Measurements from ENCODE around the gene MPZ. TPM values are rescaled to one million over a fixed set of nuclear protein-coding genes. Genes with fewer than 3 reads are reported as not detected.
A peak's percentile ranks its signal among the peaks of the same experiment; 100 is the strongest.

The MPZ gene
- polyA plus RNA-seq, 3 donors = 0.16 to 9.4 TPM; not detected in 1

DNA sequence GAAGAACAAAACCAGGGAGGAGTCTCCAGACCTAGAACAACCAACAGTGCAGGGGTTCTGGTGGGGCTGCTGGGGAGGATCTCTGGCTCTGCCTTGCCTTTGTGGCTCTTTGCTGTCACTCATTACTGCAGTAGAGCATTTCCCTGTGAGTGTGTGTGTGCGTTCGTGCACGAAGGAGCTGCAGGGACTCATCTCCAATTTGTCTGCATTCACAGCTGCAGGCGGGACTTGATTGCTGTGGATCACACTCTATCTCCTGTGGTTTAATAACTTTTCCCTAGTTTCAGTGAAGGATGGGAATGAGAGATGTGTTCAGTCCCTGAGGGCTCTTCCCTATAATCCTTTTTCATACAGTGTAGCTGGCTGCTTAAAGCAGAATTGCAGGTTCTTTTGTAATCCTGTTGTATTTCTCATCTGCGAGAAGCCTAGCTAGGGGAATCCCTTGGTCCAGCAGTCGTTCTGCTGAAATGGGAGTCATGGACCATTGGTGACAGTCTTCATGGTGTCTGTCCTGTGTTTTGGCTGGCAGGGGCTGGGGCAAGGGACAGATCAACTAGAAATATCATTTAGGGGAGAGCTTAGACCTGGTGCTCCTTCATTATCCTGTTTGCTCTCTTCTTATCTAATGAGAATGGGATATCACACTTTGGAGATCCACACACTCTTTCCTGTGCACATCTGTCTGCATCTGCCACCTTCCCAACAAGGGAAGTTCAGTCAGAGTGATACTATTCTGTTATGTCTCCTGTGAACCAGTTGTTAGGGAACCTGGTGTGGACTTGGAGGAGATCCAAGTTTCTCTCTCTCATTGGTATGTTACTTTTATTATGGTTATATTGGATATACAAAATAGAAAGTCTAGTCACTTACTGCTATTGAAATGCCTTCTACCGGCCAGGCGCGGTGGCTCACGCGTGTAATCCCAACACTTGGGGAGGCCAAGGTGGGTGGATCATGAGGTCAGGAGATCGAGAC lies 48.2 kb downstream of the MPZ start:
- H3K4me1 ChIP-seq (ENCODE audit: control insufficient read depth in 1 of 2, insufficient read depth in 2 of 2, low read length in 2 of 2) = peaks cover 8 to 10% of the 10 kb centered on the region in 2 donors
- H3K4me3 ChIP-seq (replicated peaks in 1 of 3; ENCODE audit: low read depth in 2 of 3, low read length in 3 of 3) = no peak overlapping the region
- peaks cover 16% of the 10 kb centered on the region for H3K4me1 Mint-ChIP-seq
- H3K4me2 ChIP-seq (replicated peaks; ENCODE audit: extremely low read depth, low read length, poor library complexity, severe bottlenecking) = no peak overlapping the region
- no peak overlapping the region for H3K9ac ChIP-seq (ENCODE audit: insufficient read depth, low read length, poor library complexity, severe bottlenecking)
- peaks cover 39 to 54% of the 10 kb centered on the region in 2 donors for H3K27me3 ChIP-seq (ENCODE audit: control insufficient read depth in 2 of 2, insufficient read depth in 2 of 2, low read length in 2 of 2)
- H4K20me1 ChIP-seq (ENCODE audit: insufficient read depth, low read length) = no peaks in the 10 kb centered on the region
- TF ChIP-seq, protein P1, sequence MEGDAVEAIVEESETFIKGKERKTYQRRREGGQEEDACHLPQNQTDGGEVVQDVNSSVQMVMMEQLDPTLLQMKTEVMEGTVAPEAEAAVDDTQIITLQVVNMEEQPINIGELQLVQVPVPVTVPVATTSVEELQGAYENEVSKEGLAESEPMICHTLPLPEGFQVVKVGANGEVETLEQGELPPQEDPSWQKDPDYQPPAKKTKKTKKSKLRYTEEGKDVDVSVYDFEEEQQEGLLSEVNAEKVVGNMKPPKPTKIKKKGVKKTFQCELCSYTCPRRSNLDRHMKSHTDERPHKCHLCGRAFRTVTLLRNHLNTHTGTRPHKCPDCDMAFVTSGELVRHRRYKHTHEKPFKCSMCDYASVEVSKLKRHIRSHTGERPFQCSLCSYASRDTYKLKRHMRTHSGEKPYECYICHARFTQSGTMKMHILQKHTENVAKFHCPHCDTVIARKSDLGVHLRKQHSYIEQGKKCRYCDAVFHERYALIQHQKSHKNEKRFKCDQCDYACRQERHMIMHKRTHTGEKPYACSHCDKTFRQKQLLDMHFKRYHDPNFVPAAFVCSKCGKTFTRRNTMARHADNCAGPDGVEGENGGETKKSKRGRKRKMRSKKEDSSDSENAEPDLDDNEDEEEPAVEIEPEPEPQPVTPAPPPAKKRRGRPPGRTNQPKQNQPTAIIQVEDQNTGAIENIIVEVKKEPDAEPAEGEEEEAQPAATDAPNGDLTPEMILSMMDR (IDR thresholded peaks at IDR 0.05) = no peak
- H3K79me2 ChIP-seq (ENCODE audit: insufficient read depth, low read length) = no peaks in the 10 kb centered on the region
- H3K27ac ChIP-seq (ENCODE audit: low read depth in 1 of 2, low read length in 2 of 2) = no peak overlapping the region
- peaks cover 52 to 58% (median 54%) of the 10 kb centered on the region in 3 donors for H3K27me3 Mint-ChIP-seq (ENCODE audit: low read depth in 3 of 3)
- no peak for DNase-seq
- 79% methylated on average over 2 of the region's 12 CpGs for WGBS (ENCODE audit: insufficient coverage)
- no peak overlapping the region for H3K27ac Mint-ChIP-seq
- H3K36me3 ChIP-seq (replicated peaks in 1 of 2; ENCODE audit: control insufficient read depth in 1 of 2, insufficient read depth in 2 of 2, low read length in 2 of 2) = no peaks in the 10 kb centered on the region
- H3K9me3 Mint-ChIP-seq = peaks cover 18 to 26% (median 20%) of the 10 kb centered on the region in 7 donors
- intact Hi-C loops (cut with micrococcal nuclease) = no loop called here
- H2AFZ ChIP-seq (ENCODE audit: insufficient read depth, low read depth, low read length, poor library complexity, severe bottlenecking) = no peak overlapping the region
- peaks cover 21 to 39% of the 10 kb centered on the region in 2 donors for H3K9me3 ChIP-seq (replicated peaks in 1 of 2; ENCODE audit: control insufficient read depth in 1 of 2, insufficient read depth in 1 of 2, low read length in 2 of 2)
- peaks cover 12 to 14% of the 10 kb centered on the region in 2 donors for H3K36me3 Mint-ChIP-seq
- no peak overlapping the region for H3K4me3 Mint-ChIP-seq

DNA sequence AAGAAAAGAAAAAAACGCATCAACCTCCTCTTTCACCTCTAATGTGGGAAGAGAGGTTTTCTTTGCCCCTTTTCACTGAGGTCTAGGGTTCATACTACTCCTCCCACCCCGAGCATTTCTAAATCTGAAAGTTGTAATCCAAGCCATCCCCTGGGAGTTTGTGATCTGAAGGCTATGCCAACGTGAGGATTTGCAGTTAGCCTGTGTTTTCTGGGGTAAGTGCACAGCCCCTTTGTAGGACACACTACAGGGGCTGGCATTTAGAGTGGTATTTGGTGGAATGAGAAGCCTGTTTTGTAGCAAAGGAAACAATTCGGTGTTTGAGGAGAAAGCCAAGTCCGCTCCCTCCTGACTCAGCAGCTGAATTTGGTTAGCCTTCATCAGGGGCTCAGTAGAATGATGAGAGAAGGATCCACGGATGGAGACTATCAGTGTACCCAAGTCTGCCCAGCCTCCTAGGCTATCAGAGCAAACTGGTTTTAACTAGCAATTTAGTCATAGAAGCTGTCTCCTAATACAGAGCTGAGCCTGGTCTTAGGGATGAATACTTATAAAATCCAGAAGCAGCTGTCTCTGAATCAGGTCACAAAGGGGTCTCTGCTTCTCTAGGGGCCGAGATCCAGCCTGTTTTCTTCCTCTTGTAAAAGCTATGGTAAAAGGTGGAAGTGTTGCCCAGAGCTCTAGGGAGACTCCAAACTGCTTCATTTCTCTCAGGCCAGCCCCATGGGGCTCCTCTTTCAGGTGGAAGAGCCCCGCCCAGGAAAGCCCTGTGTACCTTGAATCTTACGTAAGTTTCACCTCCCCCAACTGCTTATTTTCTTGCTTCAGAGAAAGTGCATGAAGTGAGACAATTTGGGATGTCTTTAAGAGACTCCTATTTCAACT lies 49.1 kb downstream of the MPZ start:
- Histone ChIP-seq H2AFZ (ENCODE audit: insufficient read depth, low read depth, low read length, poor library complexity, severe bottlenecking) (no peak overlapping the region), H3K27ac (ENCODE audit: low read depth in 1 of 2, low read length in 2 of 2) (no peak overlapping the region), H3K27me3 (ENCODE audit: control insufficient read depth in 2 of 2, insufficient read depth in 2 of 2, low read length in 2 of 2) (peaks cover 39 to 54% of the 10 kb centered on the region in 2 donors), H3K9ac (ENCODE audit: insufficient read depth, low read length, poor library complexity, severe bottlenecking) (no peak overlapping the region), H3K9me3 (replicated peaks in 1 of 2; ENCODE audit: control insufficient read depth in 1 of 2, insufficient read depth in 1 of 2, low read length in 2 of 2) (peaks cover 23 to 46% of the 10 kb centered on the region in 2 donors), H3K36me3 (replicated peaks in 1 of 2; ENCODE audit: control insufficient read depth in 1 of 2, insufficient read depth in 2 of 2, low read length in 2 of 2) (no peaks in the 10 kb centered on the region), H4K20me1 (ENCODE audit: insufficient read depth, low read length) (no peaks in the 10 kb centered on the region), H3K4me2 (replicated peaks; ENCODE audit: extremely low read depth, low read length, poor library complexity, severe bottlenecking) (no peak overlapping the region), H3K4me1 (ENCODE audit: control insufficient read depth in 1 of 2, insufficient read depth in 2 of 2, low read length in 2 of 2) (peaks cover 8 to 10% of the 10 kb centered on the region in 2 donors), H3K79me2 (ENCODE audit: insufficient read depth, low read length) (no peaks in the 10 kb centered on the region), H3K4me3 (replicated peaks in 1 of 3; ENCODE audit: low read depth in 2 of 3, low read length in 3 of 3) (no peak overlapping the region)
- no peak overlapping the region for H3K27ac Mint-ChIP-seq
- no peak for DNase-seq
- peaks cover 12 to 14% of the 10 kb centered on the region in 2 donors for H3K36me3 Mint-ChIP-seq
- H3K4me1 Mint-ChIP-seq = peaks cover 16% of the 10 kb centered on the region
- peak overlapping the region in 1 of 2 donors; percentile 59 for H3K4me3 Mint-ChIP-seq
- WGBS (ENCODE audit: insufficient coverage) = 57% methylated on average over 4 of the region's 9 CpGs
- intact Hi-C loops (cut with micrococcal nuclease) = no loop called here
- H3K27me3 Mint-ChIP-seq (ENCODE audit: low read depth in 3 of 3) = peaks cover 52 to 57% (median 54%) of the 10 kb centered on the region in 3 donors
- peaks cover 20 to 27% (median 23%) of the 10 kb centered on the region in 7 donors for H3K9me3 Mint-ChIP-seq
- TF ChIP-seq, protein P1 (IDR thresholded peaks at IDR 0.05) = no peak

Measured in CD14-positive monocyte (primary cell).